ENCODE results near the gene SLC22A4.

The SLC22A4 gene

DNA sequence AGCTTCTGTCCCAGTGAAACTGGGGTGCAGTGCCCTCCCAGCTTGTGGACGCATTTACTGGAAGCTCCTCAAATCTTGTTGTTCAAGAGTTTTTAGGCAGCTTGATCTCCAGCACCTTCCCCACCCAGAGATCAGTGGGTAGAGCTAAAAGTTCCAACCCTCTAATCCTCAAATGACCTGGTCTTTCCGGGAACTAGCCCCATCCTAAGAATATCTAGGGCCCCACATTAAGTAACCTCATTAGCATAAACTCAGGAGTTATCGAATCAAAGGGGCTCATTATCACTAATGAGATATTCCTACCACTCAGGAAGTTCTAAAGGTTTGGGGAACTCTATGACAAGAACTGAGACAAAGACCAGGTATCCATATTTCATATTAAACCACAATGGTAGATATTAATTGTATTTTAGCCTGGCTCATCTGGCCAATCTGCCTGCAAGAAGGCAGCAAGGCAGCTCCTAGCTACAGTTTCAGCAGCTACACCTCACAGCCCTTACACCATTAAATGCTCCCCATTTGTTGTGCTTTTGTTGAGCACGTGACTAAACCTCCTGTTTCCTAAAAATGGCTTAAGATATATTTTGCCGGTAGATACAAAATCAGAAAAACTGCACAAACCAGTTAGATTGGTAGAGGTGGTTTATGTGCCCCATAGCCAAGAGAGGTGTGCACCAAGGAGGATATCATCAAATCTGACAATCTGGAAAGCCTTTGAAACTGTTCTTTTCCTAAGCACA, 50.8 kb downstream of the SLC22A4 start:
- DNase-seq, result no peak

DNA sequence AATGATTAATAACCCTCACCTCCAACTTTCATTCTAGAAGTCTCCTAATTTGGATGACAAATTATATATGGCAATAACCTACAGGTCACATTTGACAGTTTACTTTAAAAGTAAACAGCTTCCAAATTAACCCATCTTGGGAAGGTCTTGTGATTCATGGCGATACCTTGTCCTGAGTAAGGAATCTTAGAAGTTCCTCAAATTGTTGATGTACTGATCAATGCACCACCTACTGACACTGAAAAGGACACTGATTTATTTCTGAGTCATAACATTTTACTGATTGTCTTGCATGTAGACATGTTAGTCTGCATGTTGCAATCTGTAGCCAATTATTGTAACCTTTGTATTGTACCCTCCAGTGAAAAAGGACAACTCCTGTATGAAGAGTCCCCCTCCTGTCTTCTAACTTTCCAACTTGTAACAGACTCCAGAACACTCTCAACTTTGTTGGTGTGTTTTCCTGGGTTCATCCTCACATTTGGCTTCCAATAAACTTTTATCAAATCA, 59.3 kb downstream of the SLC22A4 start:
- DNase-seq, result no peak

DNA sequence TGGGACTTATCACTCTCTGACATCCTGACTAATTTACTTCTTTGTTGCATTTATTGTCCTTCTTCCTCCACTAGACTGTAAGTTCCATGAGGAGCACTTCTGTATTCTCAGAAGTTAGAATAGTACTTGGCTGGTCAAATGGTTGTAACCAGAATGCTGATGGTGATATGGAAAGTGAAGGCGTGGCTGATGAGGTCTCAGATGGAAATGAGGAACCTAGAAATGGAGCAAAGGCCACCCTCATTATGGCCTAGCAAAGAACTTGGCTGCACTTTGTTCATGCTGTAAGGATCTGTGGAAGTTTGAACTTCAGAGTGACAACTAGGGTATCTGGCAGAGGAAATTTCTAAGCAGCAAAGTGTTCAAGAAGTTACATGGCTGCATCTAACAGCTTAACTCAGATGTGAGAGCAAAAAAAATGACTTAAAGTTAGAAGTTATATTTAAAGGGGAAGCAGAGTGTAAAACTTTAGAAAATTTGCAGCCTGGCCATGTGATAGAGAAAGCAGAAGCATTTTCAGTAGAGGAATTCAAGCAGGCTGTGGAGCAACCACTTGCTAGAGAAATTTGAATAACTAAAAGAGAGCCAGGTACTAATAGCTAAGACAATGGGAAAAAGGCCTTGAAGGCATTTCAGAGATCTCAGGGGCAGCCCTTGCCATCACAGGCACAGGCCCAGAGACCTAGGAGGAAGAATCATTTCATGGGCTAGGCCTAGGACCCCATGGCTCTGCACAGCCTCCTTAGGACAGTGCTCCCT, 60.4 kb downstream of the SLC22A4 start:
- no peak for DNase-seq

DNA sequence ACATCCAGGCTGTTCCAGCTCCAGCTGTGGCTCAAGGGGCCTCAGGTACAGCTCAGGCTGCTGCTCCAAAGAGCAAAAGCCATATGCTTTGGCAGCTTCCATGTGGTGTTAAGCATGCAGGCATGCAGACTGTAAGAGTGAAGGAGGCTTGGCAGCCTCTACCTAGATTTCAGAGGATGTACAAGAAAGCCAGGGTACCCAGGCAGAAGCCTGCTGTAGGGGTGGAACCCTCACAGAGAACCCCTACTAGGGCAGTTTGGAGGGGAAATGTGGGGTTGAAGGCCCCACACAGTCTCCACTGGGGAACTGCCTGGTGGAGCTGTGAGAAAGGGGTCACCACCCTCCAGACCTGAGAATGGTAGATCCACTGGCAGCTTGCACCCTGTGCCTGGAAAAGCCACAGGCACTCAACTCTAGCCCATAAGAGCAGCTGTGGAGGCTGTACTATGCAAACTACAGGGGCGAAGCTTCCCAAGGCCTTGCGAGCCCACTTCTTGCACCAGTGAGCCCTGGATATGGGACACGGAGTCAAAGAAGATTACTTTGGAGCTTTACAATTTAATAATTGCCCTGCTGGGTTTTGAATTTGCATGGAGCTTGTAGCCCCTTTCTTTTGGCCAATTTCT, 61.1 kb downstream of the SLC22A4 start:
- no peak for DNase-seq

DNA sequence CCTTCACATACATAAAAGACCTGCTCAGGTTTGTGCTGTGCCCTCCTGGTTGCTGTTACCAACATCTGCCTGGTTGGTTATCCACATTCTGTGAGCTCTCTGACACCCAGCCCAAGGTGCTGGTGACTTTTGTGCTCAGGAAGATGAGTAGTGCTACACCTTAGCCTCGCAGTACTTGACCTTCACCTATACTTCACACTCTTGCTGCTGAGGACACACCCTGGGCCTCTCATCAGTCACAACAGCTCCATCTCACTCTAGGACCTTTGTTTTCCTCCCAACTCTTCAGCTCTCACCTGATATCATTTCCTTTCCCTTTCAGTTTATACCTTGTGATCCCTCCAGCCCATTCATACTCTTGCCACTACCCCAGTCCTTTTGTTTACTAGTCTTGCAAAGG, 64.6 kb downstream of the SLC22A4 start:
- DNase-seq, result no peak

DNA sequence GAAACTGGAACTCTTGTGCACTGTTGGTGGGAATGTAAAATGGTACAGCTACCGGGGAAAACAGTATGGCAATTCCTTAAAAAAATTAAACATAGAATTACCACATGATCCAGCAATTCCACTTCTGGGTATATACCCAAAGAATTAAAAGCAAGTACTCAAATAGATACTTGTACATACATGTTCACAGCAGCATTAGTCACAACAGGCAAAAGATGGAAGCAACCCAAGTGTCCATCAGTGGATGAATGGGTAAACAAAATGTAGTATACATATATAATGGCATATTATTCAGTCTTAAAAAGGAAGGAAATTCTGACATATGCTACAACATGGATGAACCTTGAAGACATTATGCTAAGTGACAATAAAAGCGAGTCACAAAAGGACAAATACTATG, 67.9 kb downstream of the SLC22A4 start:
- no peak for DNase-seq

DNA sequence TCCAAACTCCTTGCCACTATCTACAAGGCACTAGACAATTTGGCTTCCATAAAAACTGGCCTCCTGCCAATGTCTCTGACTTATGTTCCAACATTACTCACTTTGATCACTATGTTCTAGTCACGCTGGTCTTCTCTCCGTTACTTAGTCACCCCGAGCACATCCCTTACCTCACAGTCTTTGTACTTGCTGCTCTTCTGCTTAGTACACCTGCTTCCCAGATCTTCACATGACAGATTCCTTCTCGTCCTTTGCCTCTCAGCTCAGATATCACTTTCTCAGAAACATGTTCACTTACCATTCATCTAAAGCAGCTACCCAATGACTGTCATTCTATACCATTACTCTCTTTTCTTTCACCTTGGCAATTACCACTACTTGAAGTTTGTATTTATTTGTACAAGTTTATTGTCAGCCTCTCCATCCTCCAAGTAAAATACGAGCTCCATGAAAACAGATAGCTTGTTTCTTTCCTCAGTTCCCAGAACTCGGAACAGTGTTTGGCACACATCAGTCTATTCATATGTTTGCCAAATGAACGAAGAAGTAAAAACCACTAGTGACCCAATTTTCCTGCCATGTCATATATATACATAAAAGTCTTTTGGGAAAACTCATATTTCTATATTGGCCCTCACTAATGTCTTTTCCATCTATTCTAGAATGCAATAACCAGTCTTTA, 69.4 kb downstream of the SLC22A4 start:
- no peak for DNase-seq

DNA sequence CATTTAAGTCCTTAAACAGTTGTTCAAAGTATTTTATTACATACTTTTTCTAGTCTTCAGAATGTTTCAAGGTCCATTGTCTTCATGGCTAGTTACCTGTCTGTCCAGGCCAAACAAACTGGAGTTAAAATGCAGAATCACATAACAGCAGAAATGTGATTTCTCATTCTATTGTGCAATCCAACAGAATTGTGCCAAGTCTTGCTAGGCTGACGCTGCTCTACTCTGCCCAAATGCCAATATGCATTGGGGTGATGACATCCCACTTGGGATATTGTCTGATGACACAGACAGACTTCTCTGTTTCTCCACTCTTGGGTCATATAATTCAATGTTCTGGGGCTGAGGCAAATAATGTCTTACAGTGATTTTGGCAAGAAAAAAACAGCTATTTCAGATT, 70.1 kb downstream of the SLC22A4 start:
- no peak for DNase-seq

DNA sequence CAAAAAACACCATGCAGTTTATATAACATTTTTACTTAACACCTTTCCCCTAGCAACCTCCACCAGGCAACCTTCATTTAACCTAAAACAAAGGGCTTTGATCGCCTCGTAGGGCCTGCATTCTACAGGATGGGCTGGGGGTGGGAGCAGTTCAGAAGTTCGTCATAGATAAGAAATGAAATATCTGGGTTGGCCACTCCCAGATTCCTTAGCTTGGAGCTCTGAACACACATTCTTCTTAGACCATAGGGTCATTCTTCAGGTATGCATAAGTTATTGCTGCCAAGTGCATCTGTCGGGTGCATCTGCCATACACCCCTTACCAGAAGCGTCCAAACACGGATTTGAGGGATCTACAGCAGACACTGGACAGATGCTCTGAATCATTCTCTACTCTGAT, 71.0 kb downstream of the SLC22A4 start:
- no peak for DNase-seq

DNA sequence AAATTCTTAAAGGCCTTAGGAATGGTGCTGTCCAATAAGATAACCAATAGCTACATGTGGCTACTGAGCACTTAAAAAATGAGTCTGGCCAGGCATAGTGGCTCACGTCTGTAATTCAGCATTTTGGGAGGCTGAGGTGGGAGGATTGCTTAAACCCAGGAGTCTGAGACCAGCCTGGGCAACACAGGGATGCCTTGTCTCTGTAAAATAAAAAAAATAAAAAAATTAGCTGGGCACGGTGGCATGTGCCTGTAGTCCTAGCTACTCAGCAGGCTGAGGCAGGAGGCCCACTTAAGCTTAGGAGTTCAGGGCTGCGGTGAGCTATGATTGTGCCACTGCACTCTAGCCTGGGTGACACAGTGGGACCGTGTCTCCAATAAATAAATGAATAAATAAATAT, 74.0 kb downstream of the SLC22A4 start:
- DNase-seq, result no peak

DNA sequence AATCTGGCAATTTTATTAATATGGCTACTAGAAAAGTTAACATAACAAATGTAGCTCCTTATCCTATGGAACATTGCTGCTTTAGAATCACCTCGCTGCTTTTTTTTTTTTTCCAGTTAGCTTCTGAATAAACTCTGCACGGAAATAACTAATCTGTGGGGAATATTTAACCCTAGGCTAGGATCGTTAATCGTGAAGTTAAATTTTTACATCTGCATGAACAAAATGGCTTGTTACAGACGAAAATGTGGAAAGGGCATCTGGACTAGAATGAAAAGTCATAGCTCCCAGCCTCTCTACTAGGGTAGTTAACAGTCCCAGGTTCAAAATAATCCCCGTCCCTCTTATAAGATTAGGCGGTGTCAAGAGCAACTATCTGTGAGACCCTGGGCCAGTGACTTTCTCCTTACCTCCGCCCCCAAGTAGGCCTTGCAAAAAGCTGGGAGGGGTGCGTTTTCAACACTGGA, 74.8 kb downstream of the SLC22A4 start:
- no peak for DNase-seq

DNA sequence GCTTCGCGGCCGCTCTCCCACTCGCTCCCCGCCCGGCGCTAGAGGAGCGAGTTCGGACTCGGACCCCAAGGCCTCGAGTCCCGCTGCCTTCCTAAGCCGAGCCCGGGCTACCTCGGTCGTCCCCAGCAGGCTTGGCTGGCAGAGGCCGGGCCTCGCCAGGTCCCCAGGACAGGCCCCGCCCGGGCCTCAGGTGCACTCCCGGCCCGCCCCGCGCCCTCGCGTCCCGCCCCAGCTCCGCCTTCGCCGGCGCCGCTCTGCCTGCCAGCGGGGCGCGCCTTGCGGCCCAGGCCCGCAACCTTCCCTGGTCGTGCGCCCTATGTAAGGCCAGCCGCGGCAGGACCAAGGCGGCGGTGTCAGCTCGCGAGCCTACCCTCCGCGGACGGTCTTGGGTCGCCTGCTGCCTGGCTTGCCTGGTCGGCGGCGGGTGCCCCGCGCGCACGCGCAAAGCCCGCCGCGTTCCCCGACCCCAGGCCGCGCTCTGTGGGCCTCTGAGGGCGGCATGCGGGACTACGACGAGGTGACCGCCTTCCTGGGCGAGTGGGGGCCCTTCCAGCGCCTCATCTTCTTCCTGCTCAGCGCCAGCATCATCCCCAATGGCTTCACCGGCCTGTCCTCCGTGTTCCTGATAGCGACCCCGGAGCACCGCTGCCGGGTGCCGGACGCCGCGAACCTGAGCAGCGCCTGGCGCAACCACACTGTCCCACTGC, 75.4 kb downstream of the SLC22A4 start, which contains the start of gene SLC22A5:
Gene SLC22A5, plus strand, starts transcription at position 237 of the 707 bp plus-strand sequence. Its CDS starts 263 bp downstream, at position 500.
- DNase-seq, result peak; percentile 37

DNA sequence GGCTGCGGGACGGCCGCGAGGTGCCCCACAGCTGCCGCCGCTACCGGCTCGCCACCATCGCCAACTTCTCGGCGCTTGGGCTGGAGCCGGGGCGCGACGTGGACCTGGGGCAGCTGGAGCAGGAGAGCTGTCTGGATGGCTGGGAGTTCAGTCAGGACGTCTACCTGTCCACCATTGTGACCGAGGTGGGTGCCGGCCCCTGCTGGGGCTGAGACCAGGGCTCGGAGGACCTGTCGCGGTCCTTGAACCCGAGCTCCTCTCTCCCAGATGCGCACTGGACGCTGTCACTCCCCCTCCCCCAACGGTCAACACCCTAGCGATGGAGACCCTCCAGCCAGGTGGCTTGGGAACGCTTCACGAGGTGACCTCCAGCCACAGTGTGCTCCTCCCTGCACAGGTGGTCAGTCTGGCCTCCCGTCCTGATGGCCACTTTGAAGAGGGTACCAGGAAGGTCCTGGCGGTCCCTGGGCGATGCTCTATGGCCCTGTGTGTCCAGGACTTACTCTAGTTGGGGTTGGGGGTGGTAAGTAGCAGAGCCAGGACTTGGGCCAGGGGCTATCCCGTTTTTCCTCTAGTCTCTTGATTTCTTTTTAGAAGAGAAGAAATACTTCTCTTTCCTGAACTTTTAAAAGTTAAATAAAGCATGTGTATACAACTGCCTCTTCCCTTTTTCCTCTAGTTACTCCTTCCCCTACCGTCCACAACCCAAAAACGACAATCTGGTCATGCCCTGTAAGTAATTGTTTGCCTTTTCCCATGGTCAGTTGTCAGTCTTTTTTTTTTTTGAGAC, 76.2 kb downstream of the SLC22A4 start:
- no peak for DNase-seq

DNA sequence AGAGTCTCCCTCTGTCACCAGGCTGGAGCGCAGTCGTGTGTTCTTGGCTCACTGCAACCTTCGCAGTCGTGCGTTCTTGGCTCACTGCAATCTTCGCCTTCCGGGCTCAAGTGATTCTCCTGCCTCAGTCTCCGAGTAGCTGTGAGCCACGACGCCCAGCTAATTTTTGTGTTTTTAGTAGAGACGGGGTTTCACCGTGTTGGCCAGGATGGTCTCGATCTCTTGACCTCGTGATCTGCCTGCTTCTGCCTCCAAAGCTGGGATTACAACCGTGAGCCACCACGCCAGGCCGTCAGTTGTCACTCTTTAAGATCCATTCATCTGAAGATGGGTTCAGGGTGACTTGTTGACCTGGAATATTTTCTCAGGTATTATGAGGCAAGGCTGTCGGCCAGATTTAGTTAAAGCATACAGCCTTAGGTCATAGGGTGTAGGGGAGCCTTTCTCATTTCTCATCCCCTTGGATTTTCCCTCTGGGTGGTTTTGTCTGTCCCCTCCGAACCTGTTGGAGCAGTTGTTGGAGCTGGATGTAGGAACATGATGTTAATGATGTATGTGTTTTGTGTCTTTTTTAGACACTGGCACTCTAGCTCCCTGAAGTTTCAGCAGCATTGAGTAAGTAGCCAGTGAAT, 76.9 kb downstream of the SLC22A4 start:
- DNase-seq, result no peak

DNA sequence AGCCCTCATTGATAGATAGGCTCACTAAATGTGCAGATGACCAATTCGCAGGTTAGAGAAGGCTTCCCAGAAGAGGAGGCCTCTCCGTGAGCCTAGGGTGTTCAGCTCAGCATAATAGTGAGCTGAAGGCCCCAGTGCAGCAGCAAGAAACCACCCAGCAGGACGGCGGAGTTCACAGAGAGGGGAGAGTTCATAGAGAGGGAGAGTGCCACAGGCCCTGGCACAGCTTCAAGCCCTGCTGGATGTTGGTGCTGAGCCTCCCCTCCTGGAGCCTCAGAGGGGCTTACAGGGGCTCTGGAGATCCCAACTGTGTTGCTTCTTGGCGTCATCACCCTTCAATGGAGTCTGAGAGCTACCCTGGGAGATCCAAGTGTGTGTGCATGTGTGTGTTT, 77.4 kb downstream of the SLC22A4 start:
- no peak for DNase-seq

DNA sequence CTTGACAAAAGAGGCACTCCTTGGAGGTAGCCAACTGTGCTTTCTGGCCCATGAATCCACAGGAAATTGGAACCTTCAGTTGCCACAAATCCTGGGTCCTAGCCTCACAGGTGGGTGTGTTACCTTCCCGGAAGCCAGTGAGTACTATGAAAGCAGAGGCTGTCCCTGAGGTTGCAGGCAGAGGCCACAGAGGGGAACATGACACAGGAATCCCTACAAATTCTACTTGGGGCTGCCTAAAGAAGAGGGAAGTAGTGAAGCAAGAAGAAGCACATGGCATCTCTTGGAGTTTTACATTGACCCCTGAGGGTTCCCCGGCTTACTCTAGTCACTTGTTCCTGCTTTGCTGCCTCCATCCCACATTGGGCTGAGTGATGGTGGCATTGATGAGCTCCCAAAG, 77.9 kb downstream of the SLC22A4 start:
- no peak for DNase-seq

DNA sequence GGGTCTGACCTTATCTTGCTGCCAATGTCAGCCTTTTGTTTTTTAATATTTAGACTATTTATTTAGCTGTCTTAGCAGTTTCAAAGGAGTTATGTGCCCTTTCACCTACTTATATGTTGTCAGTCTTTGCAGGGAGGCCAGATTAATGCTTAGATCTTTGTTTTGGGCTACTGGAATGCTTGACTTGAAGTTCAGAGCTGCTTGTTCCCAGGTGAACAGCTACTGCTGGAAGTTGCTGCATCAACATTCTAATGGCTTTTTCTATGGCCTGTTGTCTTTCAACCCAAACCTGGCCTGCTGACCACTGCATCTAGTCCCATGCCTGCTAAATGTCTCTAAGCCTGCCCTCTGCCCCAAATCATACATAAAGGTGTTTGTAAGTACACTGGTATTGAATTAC, 78.3 kb downstream of the SLC22A4 start:
- DNase-seq, result no peak

DNA sequence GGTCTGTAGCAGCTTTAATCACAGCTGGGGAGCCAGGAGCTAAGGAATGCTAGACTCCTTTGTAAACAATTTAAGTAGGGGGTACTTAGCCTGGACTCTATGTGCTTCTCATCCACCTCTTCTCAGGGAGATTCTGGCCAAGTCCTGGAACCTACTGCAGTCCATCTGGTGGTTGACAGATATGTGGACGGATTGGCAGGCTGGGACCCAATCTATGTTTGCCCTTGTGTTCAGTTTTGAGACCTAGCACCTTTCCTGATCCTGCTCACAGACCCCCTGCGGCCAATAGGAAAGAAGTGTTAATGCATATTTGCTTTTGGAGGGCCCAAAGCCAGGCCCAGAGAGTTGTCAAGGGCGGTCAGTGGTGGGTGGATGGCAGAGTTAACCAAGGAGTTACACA, 81.8 kb downstream of the SLC22A4 start:
- no peak for DNase-seq

DNA sequence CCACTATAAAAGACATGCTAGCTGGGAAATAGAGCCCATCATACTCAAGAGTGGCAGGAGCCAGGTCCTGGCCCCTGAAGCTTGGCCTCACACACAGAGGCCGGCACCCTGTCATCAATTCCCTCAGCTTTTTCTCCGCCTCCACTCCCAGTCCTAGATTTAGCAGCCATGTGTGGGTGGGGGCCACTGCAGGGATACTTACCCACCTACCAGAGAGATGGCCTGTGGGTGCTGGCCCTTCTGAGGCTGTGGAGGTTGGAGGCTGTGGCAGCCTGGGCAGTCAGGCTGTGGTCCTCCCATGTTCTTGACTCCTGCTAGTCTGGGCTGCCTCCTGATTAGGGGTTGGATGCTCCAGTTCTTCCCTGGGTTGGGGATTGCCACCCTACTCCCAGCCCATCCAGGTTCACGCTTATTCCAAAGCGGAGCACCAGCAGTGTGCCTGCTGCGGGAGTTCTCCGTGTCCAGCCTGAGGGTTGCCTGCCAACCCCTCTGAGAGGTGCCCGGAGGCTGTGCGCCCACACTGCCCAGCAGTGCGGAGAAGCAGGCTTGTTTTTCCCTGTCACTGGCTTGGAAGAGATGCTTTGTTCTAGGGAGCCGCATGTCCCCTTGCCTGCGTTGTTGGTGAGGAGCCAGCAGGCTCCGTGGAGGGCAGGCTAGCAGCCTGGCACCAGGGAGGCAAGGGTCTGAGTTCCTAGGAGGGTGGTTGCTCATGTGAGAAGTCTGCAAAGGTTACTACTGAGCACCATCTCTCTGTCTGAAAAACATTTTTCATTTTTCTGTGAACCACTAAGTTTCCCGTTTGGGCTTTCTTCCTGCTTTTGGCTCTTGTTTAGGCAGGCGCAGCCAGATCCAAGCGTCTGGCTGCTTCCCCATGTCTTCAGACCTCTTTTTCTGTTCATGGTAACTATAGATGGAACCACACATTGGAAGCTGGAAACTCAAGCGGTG, 82.8 kb downstream of the SLC22A4 start:
- DNase-seq, result no peak

DNA sequence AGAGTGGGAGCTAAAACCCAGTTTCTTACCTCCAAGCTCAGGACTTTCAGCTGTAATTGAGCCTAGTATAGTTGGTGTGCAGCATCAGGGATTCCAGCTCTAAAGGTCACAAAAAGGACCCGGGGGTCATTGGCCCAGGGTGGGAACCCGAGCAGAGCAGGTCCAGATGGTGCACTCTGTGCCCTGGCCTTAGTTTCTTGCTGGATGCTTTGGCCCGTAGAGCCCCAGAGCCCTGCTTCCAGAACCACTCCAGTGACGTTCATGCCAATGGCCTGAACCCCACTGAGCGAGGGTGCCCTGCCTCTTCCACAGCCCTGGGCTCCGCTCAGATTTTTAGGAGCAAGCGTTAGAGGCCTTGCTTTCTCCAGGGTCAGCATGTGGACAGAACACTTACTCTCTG, 83.5 kb downstream of the SLC22A4 start:
- no peak for DNase-seq
